Measurements from ENCODE around the gene LRRC9.

Gene LRRC9

DNA sequence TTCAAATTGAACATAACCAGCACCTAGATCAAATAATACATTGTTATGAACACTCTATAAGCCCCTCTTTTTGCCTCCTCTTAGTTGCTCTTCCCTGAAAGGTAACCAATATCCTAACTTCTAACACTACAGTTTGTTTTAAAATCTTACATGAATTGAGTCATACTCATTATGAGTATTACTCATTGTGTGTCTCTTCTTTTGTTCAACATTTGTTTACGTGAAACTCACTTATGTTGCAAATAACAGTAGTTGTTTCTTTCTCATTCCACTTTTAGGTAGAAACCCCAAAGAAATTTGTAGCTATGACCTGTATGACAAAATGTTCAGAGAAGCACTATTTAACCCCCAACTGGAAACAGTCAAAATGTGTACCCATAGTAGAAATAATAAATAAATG is 6.6 kb downstream of the LRRC9 start:
- H3K4me3 ChIP-seq (ENCODE audit: insufficient read depth, low read length, poor library complexity, severe bottlenecking), result no peak overlapping the region
- H3K36me3 ChIP-seq (ENCODE audit: low read length), result no peaks in the 10 kb centered on the region
- no peaks in the 10 kb centered on the region for H4K20me1 ChIP-seq (ENCODE audit: low read depth, low read length)
- no peaks in the 10 kb centered on the region for H3K9me2 ChIP-seq (replicated peaks; ENCODE audit: insufficient read depth, low read length)
- no peak overlapping the region for H3K27ac ChIP-seq (ENCODE audit: low read depth, low read length)
- no peak for TF ChIP-seq EZH2phosphoT487 (conservative IDR thresholded peaks at IDR 0.05; ENCODE audit: low read length)
- TF ChIP-seq, protein P1, sequence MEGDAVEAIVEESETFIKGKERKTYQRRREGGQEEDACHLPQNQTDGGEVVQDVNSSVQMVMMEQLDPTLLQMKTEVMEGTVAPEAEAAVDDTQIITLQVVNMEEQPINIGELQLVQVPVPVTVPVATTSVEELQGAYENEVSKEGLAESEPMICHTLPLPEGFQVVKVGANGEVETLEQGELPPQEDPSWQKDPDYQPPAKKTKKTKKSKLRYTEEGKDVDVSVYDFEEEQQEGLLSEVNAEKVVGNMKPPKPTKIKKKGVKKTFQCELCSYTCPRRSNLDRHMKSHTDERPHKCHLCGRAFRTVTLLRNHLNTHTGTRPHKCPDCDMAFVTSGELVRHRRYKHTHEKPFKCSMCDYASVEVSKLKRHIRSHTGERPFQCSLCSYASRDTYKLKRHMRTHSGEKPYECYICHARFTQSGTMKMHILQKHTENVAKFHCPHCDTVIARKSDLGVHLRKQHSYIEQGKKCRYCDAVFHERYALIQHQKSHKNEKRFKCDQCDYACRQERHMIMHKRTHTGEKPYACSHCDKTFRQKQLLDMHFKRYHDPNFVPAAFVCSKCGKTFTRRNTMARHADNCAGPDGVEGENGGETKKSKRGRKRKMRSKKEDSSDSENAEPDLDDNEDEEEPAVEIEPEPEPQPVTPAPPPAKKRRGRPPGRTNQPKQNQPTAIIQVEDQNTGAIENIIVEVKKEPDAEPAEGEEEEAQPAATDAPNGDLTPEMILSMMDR (IDR thresholded peaks at IDR 0.05; ENCODE audit: insufficient read depth, low read length, poor library complexity, severe bottlenecking), result no peak
- H3K9me3 ChIP-seq (ENCODE audit: insufficient read depth, low read length), result no peaks in the 10 kb centered on the region
- no peaks in the 10 kb centered on the region for H3K27me3 ChIP-seq (ENCODE audit: low read length)
- H3K9ac ChIP-seq (ENCODE audit: low read length), result no peak overlapping the region
- H3K4me2 ChIP-seq (ENCODE audit: low read depth, low read length, poor library complexity, severe bottlenecking), result no peak overlapping the region
- H3K79me2 ChIP-seq (ENCODE audit: insufficient read depth, low read length), result no peaks in the 10 kb centered on the region
- H2AFZ ChIP-seq (ENCODE audit: low read depth, low read length, severe bottlenecking), result no peak overlapping the region
- no peaks in the 10 kb centered on the region for H3F3A ChIP-seq (ENCODE audit: insufficient read depth)

DNA sequence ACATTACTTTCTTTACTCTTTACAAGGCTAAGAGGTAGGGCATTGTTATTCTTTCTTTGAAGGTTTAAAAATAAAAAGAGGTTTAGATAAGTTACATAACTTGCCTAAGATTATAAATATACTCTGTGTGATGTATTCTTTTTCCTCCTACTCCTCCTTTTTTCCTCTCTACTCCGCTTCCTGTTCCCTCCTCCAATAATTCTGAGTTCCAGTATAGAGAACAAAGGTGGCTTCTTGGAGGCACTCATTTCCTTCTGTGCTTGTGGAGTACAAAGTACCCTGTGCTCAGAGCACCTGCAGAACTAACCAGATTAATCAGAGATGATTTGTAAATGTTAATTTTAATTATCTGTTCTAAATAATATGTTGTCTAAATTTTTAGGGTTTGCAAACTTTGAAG is 11.3 kb downstream of the LRRC9 start:
- no peak overlapping the region for H3K4me3 ChIP-seq (ENCODE audit: insufficient read depth, low read length, poor library complexity, severe bottlenecking)
- H3F3A ChIP-seq (ENCODE audit: insufficient read depth), result no peaks in the 10 kb centered on the region
- no peak overlapping the region for H3K27ac ChIP-seq (ENCODE audit: low read depth, low read length)
- no peak overlapping the region for H3K4me2 ChIP-seq (ENCODE audit: low read depth, low read length, poor library complexity, severe bottlenecking)
- no peak overlapping the region for H3K9ac ChIP-seq (ENCODE audit: low read length)
- no peaks in the 10 kb centered on the region for H3K9me2 ChIP-seq (replicated peaks; ENCODE audit: insufficient read depth, low read length)
- H3K27me3 ChIP-seq (ENCODE audit: low read length), result no peaks in the 10 kb centered on the region
- no peak for TF ChIP-seq EZH2phosphoT487 (conservative IDR thresholded peaks at IDR 0.05; ENCODE audit: low read length)
- TF ChIP-seq, protein P1 (IDR thresholded peaks at IDR 0.05; ENCODE audit: insufficient read depth, low read length, poor library complexity, severe bottlenecking), result no peak
- H3K9me3 ChIP-seq (ENCODE audit: insufficient read depth, low read length), result no peaks in the 10 kb centered on the region
- no peak overlapping the region for H2AFZ ChIP-seq (ENCODE audit: low read depth, low read length, severe bottlenecking)
- H3K79me2 ChIP-seq (ENCODE audit: insufficient read depth, low read length), result no peaks in the 10 kb centered on the region
- no peaks in the 10 kb centered on the region for H4K20me1 ChIP-seq (ENCODE audit: low read depth, low read length)
- no peaks in the 10 kb centered on the region for H3K36me3 ChIP-seq (ENCODE audit: low read length)

DNA sequence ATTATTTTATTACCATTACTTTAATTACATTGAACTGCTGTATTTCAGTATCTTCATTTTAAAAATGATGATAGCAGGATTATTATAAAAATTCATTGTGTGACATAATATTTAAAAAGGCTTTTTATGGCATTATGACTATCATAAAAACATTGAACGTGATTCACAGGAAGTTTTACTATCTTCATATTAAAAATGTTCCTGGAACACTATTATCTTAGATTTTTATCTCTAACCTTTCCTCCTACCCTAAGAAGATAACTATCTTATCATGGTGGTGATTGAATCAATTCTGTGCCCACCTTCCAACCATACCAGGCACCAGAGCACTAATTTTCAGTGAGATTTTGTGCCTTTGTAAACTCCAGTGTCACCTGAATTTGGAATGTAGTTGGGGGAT is 16.2 kb downstream of the LRRC9 start:
- H3K27ac ChIP-seq (ENCODE audit: low read depth, low read length), result no peak overlapping the region
- H3K4me2 ChIP-seq (ENCODE audit: low read depth, low read length, poor library complexity, severe bottlenecking), result no peak overlapping the region
- H3K9me2 ChIP-seq (replicated peaks; ENCODE audit: insufficient read depth, low read length), result no peaks in the 10 kb centered on the region
- no peak overlapping the region for H3K9ac ChIP-seq (ENCODE audit: low read length)
- H3K36me3 ChIP-seq (ENCODE audit: low read length), result no peaks in the 10 kb centered on the region
- no peaks in the 10 kb centered on the region for H4K20me1 ChIP-seq (ENCODE audit: low read depth, low read length)
- no peaks in the 10 kb centered on the region for H3K9me3 ChIP-seq (ENCODE audit: insufficient read depth, low read length)
- H3K4me3 ChIP-seq (ENCODE audit: insufficient read depth, low read length, poor library complexity, severe bottlenecking), result no peak overlapping the region
- H3K27me3 ChIP-seq (ENCODE audit: low read length), result no peaks in the 10 kb centered on the region
- TF ChIP-seq, protein P1 (IDR thresholded peaks at IDR 0.05; ENCODE audit: insufficient read depth, low read length, poor library complexity, severe bottlenecking), result no peak
- no peak for TF ChIP-seq EZH2phosphoT487 (conservative IDR thresholded peaks at IDR 0.05; ENCODE audit: low read length)
- no peaks in the 10 kb centered on the region for H3K79me2 ChIP-seq (ENCODE audit: insufficient read depth, low read length)
- H3F3A ChIP-seq (ENCODE audit: insufficient read depth), result peaks cover 15% of the 10 kb centered on the region
- no peak overlapping the region for H2AFZ ChIP-seq (ENCODE audit: low read depth, low read length, severe bottlenecking)

Data from SU-DHL-6 (cell line).